ENCODE results near the gene NCOA5. TPM values are rescaled to one million over a fixed set of nuclear protein-coding genes. Genes with fewer than 3 reads are reported as not detected.

NCOA5 gene
- total RNA-seq, 1 donor from 2014 or later: 34.9 TPM

DNA sequence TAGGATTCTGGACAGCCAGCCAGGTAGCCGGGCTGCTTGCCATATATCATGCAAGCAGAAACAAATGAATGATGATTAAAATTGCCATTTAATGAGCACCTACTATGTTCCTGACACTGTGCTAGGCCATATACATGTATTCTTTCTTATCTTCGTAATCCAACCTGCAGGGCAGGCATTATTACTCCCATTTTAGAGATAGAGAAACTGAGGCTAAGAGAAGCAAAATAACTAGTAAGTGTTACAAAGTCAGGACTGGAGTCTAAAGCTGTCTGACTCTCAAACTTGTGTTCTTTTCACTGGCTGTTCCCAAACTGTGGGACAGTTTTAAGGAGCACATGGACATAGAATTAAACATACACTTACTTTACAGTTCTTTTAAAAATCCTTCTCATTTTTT, 30.4 kb upstream of the NCOA5 start:
- TF ChIP-seq CTCF (IDR thresholded peaks at IDR 0.05; ENCODE audit: unreplicated experiment): no peak
- no peak for DNase-seq (ENCODE audit: low spot score)
- peaks cover 57% of the 10 kb centered on the region for H3K4me1 Mint-ChIP-seq (ENCODE audit: unreplicated experiment)
- H3K4me3 Mint-ChIP-seq (ENCODE audit: unreplicated experiment): peak overlapping the region; percentile 98
- peaks cover 24% of the 10 kb centered on the region for H3K36me3 Mint-ChIP-seq (ENCODE audit: low read depth, unreplicated experiment)
- no peak overlapping the region for H3K27ac Mint-ChIP-seq (ENCODE audit: unreplicated experiment)
- H3K27me3 Mint-ChIP-seq (ENCODE audit: unreplicated experiment): peaks cover 13% of the 10 kb centered on the region
- no peaks in the 10 kb centered on the region for H3K9me3 Mint-ChIP-seq (ENCODE audit: unreplicated experiment)

DNA sequence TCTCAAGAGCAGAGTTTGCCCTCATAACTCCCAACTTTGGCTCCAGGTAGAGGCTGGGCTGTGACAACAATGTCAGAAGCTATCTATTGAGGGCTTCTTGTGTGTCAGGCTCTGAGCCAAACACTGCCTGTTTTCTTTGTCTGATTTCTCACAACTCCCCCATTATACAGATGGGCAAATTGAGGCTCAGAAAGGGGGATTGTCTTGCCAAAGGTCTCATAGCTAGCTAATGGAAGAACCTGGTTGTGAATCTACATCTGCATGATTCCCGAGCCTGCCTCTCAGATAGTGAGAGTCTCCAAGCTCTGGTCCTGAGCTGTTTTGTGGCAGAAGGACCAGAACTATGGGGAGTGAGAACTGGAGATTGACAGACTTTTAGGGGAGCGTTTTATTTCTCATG, 29.8 kb upstream of the NCOA5 start:
- TF ChIP-seq CTCF (IDR thresholded peaks at IDR 0.05; ENCODE audit: unreplicated experiment): no peak
- peaks cover 57% of the 10 kb centered on the region for H3K4me1 Mint-ChIP-seq (ENCODE audit: unreplicated experiment)
- H3K27me3 Mint-ChIP-seq (ENCODE audit: unreplicated experiment): peaks cover 13% of the 10 kb centered on the region
- no peak for DNase-seq (ENCODE audit: low spot score)
- H3K27ac Mint-ChIP-seq (ENCODE audit: unreplicated experiment): peak overlapping the region; percentile 24
- peak overlapping the region; percentile 98 for H3K4me3 Mint-ChIP-seq (ENCODE audit: unreplicated experiment)
- peaks cover 23% of the 10 kb centered on the region for H3K36me3 Mint-ChIP-seq (ENCODE audit: low read depth, unreplicated experiment)
- no peaks in the 10 kb centered on the region for H3K9me3 Mint-ChIP-seq (ENCODE audit: unreplicated experiment)

DNA sequence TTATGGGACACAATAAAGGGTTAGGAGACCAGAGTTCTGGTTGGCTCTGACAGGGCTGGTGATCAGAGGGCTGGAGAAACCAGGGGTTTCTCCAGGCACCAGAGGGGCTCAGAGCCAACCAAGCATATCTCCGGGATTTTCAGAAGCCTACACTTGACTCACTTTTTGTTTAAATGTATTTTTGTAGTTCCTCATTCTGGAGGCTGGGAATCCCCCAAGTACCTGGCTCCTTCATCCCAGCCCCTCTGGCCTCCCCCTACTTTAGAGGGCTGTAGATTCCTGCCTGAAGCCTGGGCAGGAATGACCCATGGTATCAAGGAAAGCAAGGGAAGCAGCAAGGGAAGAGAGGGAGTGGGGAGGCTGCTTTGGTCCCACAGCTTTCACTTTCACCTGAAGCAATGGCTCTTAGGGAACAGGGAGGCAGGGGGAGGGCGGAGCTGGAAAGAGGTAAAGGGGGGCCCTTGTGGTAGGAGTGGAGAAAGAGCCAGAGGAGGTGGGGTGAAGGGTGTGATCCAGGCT, 29.3 kb upstream of the NCOA5 start:
- Mint-ChIP-seq H3K4me1 (ENCODE audit: unreplicated experiment) (peaks cover 53% of the 10 kb centered on the region), H3K9me3 (ENCODE audit: unreplicated experiment) (no peaks in the 10 kb centered on the region), H3K27me3 (ENCODE audit: unreplicated experiment) (peaks cover 14% of the 10 kb centered on the region), H3K27ac (ENCODE audit: unreplicated experiment) (no peak overlapping the region), H3K36me3 (ENCODE audit: low read depth, unreplicated experiment) (peaks cover 19% of the 10 kb centered on the region), H3K4me3 (ENCODE audit: unreplicated experiment) (peak overlapping the region; percentile 98)
- DNase-seq (ENCODE audit: low spot score): no peak
- TF ChIP-seq CTCF (IDR thresholded peaks at IDR 0.05; ENCODE audit: unreplicated experiment): no peak

- peak; percentile 48 for DNase-seq (ENCODE audit: low spot score)
- Mint-ChIP-seq H3K27ac (ENCODE audit: unreplicated experiment) (no peak overlapping the region), H3K4me3 (ENCODE audit: unreplicated experiment) (peak overlapping the region; percentile 98), H3K4me1 (ENCODE audit: unreplicated experiment) (peaks cover 51% of the 10 kb centered on the region), H3K27me3 (ENCODE audit: unreplicated experiment) (peaks cover 12% of the 10 kb centered on the region), H3K36me3 (ENCODE audit: low read depth, unreplicated experiment) (peaks cover 15% of the 10 kb centered on the region), H3K9me3 (ENCODE audit: unreplicated experiment) (no peaks in the 10 kb centered on the region)
- TF ChIP-seq CTCF (IDR thresholded peaks at IDR 0.05; ENCODE audit: unreplicated experiment): no peak
These were observed 28.8 kb upstream of the NCOA5 start for GRCh38 chr20:46118481-46119020.

- H3K4me1 Mint-ChIP-seq (ENCODE audit: unreplicated experiment): peaks cover 48% of the 10 kb centered on the region
- TF ChIP-seq CTCF (IDR thresholded peaks at IDR 0.05; ENCODE audit: unreplicated experiment): no peak
- no peaks in the 10 kb centered on the region for H3K9me3 Mint-ChIP-seq (ENCODE audit: unreplicated experiment)
- peaks cover 9% of the 10 kb centered on the region for H3K36me3 Mint-ChIP-seq (ENCODE audit: low read depth, unreplicated experiment)
- H3K4me3 Mint-ChIP-seq (ENCODE audit: unreplicated experiment): peak within 1 kb of the TSS; percentile 98
- DNase-seq (ENCODE audit: low spot score): peak; percentile 94
- peak within 1 kb of the TSS; percentile 75 for H3K27ac Mint-ChIP-seq (ENCODE audit: unreplicated experiment)
- peaks cover 13% of the 10 kb centered on the region for H3K27me3 Mint-ChIP-seq (ENCODE audit: unreplicated experiment)
These were observed 28.1 kb upstream of the NCOA5 start, which contains the start of gene CD40 for GRCh38 chr20:46117704-46118467. CD40 (plus strand) TSS chr20:46118314; CDS start chr20:46118344, 30 bp downstream.

Measured in endothelial cell (in vitro differentiated cells).